ENCODE data around the gene C9orf78.

GRCh38 chr9:129868023-129868871 is 33.2 kb upstream of the C9orf78 start:
- no peak for TF ChIP-seq CTBP1 (IDR thresholded peaks at IDR 0.05; ENCODE audit: borderline replicate concordance)
- no peak for TF ChIP-seq SP1 (IDR thresholded peaks at IDR 0.05)
